A204.1 (cell line): ENCODE data around the gene RPS19BP1.

ENCODE experiments used
- FAIRE-seq: peaks from 2 replicates; lab custom pipeline; 2012; peaks lifted over from hg19 to GRCh38; lab: Jason Lieb, UNC

The RPS19BP1 gene, protein sequence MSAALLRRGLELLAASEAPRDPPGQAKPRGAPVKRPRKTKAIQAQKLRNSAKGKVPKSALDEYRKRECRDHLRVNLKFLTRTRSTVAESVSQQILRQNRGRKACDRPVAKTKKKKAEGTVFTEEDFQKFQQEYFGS

DNA sequence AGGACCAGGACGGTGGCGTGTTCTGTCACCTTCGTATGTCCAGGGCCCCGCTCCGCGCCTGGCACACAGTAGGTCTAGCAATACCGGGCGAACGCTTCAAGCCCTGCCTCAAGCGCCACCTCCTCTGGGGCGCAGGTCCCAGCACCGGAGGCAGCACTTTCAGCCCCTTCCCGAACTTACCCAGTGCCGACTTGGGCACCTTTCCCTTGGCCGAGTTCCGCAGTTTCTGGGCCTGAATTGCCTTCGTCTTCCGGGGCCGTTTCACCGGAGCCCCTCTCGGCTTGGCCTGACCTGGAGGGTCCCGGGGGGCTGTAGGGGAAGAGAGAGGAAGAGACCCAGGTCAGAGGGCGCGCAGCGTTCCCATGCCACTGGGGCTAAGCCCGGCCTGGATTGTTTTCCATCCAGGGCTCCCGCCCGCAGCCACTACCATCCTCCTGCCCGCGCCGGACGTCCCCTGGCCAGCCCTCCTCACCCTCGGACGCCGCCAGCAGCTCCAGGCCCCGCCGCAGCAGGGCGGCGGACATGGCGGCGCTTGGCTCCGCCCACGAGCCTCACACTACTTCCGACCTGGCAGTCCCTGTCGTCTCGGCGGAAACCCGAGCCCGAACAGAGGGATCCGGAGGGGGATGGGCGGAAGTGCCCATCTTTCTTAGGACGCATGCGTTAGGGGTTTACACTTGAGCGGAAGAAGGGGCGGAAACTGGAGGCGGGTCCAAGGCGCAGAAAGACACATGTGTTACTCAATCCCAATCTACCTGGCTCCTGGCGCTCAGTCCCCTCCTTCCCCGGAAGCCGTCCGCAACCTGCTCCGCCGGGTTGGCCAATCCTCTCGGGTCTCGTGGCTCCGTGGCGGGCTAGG lies at the start of gene RPS19BP1:
Gene RPS19BP1, minus strand, starts transcription at position 534 of the 859 bp plus-strand sequence. Its CDS starts 10 bp downstream, at position 524.
- peak; percentile 98 for FAIRE-seq

DNA sequence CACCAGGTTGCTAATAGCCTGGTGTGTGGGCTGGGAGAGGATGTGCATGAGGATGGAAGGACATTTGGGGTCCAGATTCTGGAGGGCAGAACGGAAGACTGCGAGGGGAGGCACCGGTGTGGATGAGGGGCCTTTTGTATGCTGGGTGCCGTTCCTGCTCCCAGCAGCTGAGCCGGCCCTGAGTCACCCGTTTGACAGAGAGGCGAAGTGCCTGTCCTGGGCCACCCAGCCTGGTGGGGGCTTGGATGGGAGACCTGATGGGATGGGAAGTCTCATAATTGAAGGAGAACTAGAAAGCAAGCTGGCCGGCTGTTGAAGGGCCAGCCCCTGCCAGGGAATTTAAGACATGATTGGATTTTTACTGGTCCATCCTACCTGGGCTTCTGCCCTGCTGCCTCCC lies 48.8 kb upstream of the RPS19BP1 start:
- no peak for FAIRE-seq

DNA sequence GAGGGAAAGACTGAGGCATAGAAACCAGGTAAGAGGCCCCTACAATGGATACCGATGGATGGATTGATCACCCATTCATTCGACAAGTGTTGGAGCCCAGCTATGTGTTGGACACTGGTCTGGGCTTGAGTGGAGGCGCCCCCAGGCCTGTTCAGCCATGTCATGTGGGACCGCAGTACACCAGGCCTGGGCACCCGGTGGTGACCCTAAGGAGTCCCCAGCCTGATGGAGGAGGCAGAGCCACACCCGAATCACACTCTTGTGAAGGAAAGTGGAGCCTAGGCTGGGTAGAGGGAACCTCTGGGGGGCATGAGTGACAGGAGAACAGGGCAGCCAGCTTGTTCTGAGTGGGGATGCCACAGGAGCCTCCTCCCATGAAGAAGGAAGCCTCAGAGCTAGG lies 48.2 kb upstream of the RPS19BP1 start:
- no peak for FAIRE-seq

DNA sequence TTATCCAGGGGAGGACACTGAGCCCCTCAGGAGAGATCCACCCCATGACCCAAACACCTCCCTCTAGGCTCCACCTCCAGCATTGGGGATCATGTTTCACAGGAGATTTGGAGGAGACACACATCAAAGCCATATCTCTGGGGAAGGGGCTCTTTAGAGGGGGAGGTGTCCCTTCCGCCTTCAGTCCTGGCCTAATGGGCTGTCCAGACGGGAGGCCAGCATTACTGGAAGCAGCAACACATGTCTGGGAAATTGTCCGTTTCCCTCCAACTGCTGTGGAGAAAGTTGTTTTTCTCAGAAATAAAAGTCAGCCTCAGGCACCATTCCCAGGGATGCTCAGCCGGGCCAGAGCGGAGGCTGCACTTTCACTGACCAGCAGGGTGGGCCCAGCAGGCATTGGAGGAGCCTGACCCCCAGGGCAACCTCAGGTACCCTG lies 47.5 kb upstream of the RPS19BP1 start:
- FAIRE-seq = no peak

DNA sequence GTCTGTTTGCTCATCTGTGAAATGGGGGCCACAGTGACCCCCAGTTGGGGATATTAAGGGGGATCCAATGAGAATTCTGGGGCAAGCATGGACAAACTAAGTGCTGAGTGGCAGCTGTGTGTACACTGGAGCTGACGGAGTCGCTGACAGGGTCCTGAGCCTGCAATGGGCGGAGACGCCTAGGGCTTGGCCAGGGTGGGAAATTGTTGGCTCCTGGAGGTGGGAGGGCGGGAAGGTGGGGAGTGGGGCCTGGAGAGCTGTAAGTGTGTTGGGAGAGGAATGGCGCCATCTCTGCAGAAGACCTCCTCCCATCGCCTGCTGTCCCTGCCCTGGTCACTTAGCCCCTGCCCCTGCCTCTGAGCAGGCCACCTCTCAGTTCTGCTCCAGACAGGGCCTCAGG lies 45.4 kb upstream of the RPS19BP1 start:
- no peak for FAIRE-seq

DNA sequence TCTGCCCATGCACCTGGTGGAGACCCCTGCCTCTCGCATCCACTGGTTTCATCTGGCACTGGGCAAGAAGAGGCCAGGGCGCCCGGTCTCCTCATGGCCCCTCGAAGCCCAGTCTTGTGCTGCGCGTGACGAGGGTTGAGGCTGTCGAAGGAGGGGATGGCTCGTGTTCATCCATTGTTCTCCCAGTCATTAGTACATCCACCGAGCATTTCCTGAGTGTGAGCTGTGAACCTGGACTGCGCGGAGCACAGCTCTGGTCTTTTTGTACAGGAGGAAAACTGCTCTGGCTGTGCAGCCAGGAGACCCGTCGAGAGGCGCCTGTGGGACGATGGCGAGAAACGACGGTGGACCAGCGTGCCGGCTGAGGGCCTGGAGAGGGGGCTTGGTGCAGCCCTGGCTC lies 44.8 kb upstream of the RPS19BP1 start:
- no peak for FAIRE-seq

DNA sequence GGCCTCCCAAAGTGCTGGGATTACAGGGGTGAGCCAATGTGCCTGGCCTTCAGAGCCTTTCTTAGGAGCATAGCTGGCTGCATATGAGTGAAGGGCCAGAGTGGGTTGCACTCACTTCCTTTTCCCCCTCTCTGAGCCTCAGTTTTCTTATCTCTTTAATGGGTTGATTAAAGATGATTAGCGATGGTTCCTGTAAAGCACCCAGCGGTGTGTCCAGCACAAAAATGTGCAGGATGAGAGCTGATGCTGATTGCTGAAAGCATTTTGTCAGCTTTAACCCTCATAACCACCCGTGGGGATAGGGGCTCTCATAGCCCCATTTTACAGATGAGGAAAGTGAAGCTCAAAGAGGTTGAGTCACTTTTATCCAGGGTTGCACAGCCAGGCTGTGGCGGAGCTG lies 43.5 kb upstream of the RPS19BP1 start:
- no peak for FAIRE-seq

DNA sequence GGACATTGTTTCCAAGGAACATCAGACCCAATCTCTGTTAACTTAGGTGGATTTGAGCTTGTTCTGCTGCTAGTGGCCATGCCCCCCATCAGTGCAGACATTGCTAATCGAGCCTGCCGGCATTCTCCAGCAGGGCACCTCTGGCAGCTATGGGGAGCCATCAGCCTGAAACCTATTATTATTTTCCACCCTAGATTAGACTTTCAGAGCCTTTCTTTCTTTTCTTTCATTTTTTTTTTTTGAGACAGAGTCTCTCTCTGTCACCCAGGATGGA lies 42.9 kb upstream of the RPS19BP1 start:
- no peak for FAIRE-seq

DNA sequence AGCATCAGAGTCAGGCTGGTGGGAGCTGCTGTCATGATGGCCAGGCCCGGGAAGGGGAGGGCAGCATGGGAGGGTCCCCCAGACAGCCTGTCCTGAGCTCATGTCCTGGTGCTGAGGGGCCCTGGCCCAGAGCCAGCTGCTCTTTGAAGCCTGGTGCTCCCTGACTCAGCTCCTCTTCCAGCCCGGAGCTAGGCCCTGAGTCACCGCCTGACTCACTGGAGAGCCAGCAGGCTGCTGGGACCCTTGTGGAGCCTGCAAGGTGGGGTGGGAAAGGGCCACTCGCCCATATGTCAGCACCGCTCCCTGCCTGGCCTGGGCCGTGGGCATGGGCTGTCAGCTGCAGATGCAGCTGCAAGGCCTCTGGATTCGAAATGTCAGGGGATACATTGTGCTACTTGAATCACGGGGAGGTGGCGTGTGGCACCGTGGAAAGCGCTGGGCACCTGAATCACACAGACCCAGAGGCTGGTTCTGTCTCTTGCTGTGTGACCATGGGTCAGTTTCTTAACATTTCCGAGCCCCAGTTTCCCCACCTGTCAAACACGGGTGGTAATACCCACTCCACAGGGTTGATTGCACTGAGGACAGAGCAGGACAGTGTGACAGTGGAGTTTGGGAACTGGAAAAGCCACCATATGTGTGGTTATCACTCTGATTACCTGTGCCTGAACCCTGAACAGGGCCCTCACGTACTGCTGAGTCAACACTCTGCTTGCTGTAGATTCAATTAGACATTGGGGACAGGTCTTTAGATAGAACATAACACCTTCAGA lies 42.4 kb upstream of the RPS19BP1 start:
- FAIRE-seq = no peak

DNA sequence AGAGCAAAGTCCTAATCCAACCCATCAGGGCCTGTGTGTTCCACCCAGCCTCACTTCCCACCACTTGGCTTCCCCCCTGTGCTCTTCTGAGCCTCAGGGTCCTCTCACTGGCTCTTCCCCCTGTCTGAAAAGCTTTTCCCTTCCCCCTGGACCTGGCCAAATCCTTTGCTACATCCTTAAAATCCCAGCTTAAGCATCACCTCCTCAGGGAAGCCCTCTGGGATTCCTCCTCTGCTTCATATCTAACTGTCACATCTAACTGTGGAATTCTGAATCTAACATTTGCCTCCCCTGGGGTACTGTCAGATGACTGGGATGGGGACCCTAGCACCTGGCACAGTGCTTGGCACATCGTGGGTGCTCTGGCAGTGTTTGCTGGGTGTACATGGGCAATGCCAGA lies 39.0 kb upstream of the RPS19BP1 start:
- FAIRE-seq = no peak

DNA sequence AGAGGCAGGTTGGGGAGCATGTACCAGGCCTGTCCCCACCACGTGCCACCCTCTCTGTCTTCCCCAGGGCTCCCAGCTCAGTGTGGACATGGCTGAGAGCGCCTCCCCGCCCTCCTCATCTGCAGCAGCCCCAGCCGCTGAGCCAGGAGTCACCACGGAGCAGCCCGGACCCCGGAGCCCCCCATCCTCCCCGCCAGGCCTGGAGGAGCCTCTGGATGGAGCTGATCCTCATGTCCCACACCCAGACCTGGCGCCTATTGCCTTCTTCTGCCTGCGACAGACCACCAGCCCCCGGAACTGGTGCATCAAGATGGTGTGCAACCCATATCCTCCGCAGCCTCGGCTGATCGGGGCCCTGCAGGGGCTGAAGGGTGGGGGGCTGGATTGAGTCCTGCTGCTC lies 38.1 kb upstream of the RPS19BP1 start, which contains the start of gene CACNA1I:
Gene CACNA1I, plus strand, starts transcription at position 89 of the 400 bp plus-strand sequence. Its CDS starts 0 bp downstream, at position 89.
- no peak for FAIRE-seq

DNA sequence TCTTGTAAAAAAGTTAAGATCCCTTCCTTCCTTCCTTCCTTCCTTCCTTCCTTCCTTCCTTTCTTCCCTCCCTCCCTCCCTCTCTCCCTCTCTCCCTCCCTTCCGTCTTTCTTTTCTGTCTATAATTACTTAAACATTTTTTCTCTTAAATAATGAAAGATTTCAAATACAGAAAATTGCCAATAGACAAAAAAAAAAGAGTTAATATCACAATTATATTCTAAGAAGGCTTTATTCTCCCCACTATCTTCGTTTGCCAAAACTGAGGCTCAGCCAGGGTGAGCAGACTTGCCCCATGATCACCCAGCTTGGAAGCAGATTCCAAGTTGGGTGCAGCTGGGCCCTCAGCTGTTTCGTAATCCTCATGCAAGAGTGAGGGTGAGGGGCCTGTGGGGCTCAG lies 37.7 kb upstream of the RPS19BP1 start:
- no peak for FAIRE-seq

DNA sequence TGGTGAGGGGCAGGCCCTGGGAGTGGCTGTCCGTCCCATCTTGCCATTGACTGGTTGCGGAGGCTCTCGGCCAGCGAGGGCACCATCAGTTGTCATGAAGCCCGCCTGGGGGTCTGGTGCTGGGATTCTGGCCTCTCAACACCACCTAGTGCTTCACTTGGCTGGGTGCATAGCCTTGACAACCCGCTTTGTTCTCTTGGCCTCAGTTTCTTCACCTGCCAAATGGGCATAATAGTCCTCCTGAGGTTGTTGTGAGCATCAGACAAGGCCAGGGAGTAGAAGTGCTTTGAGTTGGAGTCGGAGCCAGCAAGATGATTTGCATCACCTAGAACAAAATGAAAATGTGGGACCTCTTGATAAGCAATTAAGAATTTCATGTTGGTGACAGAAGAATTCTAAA lies 36.5 kb upstream of the RPS19BP1 start:
- FAIRE-seq = no peak

DNA sequence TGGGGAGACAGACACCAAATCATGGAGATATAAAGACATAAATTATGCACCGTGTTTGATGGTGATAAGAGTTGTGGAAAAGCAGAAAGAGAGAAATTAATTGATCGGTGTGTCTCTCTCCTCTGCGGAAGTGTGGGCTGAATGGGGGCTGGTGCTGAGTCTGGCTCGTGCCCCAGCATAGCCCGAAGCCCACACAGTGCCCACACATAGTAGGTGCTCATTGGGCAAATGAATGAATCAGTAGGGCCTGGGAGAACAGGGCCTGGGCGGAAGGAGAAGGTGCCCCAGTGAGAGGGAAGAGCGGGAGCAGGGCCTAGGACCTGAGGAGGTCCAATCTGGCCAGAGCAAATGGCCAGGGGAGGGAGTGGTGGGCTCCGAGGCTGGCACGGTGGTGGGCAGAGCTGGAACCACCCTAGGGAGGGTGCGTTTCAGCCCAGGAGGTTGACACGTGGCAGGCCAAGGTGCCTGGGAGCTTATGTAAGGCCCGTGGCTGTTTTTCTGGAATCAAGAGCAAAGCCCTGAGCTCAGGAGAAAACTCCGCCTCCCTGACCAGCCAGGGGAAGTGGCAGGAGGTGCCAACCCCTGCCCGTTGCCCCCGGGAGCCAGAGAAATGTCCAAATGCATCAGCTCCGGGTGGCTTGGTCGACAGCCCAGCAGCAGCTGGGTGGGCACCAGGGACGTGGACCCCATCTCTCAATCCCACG lies 35.9 kb upstream of the RPS19BP1 start:
- FAIRE-seq = no peak

DNA sequence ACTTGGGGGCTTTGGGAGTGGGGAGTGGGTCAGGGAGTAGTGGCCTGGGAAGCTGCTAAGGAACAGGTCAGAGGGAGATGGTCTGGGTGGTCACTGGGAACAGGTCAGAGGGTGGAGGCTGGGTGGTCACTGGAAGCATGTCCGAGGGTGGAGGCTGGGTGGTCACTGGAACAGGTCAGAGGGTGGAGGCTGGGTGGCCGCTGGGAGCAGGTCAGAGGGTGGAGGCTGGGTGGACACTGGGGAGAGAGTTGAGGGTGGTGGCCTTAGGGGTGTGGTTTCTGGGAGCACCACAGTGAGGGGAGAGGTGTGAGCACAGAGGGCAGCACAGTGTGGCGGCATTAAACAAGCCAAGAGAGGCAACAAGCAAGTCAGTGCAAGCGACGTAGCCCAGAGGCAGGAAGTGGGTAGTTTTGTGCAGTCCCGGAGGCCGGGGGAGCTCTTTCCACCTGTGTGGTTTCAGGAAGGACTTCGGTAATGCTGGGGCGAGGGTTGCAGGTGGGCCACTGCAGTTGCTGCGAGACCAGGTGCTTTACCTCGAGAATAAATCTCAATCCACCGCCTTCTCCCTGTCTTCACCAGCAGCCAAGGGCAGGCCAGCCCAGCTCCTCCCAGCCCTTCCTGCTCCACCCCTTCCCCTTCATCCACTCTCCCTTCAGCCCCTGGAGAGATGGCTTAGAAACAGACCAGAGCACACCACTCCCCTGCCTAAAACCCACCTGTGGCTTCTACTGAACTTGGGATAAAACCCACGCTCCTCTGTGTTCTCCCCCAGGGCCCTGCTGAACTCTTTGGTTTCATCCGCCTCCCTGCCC lies 34.8 kb upstream of the RPS19BP1 start:
- FAIRE-seq = no peak

DNA sequence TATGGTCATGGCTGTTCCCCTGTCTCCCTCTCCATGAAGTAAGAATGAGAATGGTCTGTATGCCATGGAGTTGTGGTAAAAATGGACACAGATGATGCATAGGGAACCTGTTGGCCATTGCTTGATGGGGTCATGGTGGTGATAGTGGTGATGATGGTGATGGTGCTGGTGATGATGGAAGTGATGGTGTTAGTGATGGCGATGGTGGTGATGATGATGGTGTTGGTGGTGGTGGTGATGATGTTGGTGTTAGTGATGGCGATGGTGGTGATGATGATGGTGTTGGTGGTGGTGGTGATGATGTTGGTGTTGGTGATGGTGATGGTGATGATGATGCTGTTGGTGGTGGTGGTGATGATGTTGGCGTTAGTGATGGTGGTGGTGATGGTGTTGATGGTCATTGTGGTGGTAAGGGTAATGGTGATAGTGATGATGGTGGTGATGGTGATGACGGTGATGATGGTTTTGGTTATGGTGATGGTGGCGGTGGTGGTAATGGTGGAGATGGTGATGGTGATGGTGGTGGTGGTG lies 32.9 kb upstream of the RPS19BP1 start:
- FAIRE-seq = no peak

DNA sequence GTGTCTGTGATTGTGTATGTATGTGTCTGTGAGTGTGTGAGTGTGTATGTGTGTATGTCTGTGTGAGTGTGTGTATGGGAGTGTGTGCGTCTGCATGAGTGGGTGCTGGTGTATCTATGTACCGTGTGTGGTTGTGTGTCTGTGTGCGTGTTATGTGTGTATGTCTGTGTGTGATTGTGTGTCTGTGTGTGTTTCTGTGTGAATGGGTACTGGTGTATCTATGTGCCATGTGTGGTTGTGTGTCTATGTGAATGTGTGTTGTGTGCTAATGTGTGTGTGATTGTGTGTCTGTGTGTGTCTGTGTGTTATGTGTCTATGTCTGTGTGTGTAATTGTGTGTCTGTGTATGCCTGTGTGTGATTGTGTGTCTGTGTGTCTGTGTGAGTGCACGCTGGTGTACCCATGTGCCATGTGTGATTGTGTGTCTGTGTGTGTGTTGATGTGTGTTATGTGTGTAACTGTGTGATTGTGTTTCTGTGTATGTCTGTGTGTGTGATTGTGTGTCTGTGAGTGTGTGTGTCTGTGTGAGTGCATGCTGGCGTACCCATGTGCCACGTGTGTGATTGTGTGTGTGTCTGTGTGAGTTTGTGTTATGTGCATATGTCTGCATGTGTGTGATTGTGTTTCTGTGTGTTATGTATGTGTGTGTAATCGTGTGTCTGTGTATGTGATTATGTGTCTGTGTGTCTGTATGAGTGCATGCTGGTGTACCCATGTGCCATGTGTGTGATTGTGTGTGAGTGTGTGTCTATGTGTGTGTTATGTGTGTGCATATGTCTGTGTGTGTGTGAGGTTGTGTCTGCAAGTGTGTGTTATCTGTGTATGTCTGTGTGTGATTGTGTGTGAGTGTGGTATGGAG lies 31.3 kb upstream of the RPS19BP1 start:
- no peak for FAIRE-seq

DNA sequence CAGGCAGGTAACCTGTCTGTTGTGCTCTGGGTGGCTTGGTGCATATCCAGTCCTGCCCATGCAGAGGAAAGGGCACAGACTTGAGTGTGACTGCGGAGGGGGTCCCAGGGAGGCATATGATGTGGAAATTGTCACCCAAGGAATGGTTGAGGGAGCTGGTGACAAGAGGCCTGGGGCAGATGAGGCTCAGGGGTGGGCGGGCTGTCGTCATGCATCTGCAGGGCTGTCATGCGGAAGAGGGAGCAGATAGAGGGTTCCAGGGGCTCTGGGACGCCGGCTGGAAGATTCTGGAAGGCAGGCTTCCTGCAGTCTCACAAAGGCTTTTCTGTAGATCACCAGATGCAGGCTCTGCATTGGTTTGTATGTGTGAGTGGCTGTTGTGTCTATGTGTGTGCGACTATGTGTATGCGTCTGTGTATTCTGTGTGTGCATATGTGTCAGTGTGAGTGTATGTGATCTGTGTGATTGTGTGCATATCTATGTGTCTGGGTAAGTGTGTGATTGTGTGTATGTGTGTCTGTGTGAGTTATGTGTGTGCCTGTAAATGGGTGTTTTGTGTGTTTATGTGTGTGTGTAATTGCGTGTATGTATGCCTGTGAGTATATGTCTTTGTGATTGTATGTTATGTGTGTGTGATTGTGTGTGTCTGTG lies 30.4 kb upstream of the RPS19BP1 start:
- no peak for FAIRE-seq

DNA sequence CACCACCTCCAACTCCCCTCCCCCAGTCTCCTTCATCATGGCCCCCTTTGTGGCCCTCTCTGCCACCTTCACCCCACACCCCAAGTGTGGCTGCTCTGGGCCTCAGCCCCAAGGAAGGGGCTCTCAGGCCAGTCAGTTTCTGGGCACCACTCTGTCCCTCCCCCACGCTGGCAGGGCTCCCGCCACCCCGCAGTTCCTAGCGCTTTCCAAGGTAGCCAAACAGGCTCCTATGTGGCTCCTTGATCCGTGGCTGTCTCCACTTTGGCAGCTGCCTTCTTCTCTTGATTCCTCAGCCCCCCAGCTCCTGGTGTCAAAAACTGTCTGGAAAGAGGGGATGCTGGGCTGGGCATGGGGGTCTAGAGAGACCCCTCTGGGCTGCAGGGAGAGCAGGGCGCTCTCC lies 27.6 kb upstream of the RPS19BP1 start:
- no peak for FAIRE-seq
